Chondrocyte (in vitro differentiated cells): ENCODE measurements around the gene IL22RA1. TPM values are rescaled to one million over a fixed set of nuclear protein-coding genes. Genes with fewer than 3 reads are reported as not detected.

Experiments
- DNase-seq: peaks from one replicate; pipeline ENCODE4 v3.0.0; 2021; ENCODE audit warnings: mixed read lengths, low spot score
- H3K27ac Mint-ChIP-seq: one replicate; pipeline ENCODE4 v1.8.0; 2021; ENCODE audit warnings: mild to moderate bottlenecking, moderate library complexity, mixed read lengths; ENCODE audit not compliant: unreplicated experiment
- H3K27me3 Mint-ChIP-seq: 2 replicates; pipeline ENCODE4 v1.8.0; 2021; ENCODE audit warnings: low read depth, mixed read lengths
- H3K36me3 Mint-ChIP-seq: 2 replicates; pipeline ENCODE4 v1.8.0; 2021; ENCODE audit warnings: low read depth, mixed read lengths
- H3K4me1 Mint-ChIP-seq: 2 replicates; pipeline ENCODE4 v1.8.0; 2021; ENCODE audit warnings: low read depth, mild to moderate bottlenecking, mixed read lengths
- H3K4me3 Mint-ChIP-seq: one replicate; pipeline ENCODE4 v1.8.0; 2021; ENCODE audit warnings: mild to moderate bottlenecking, moderate library complexity, mixed read lengths; ENCODE audit not compliant: unreplicated experiment
- H3K9me3 Mint-ChIP-seq: 2 replicates; pipeline ENCODE4 v1.8.0; 2021; ENCODE audit warnings: low read depth, mixed read lengths
- long read RNA-seq: library from polyadenylated mRNA; stranded (forward); transcript quantifications from one replicate; pipeline ENCODE4 v2.0.0, GENCODE V29; 2021
- total RNA-seq: library from RNA; stranded (reverse); gene quantifications from 3 replicates; pipeline ENCODE4 v1.2.1, GENCODE V29; 2021
- TF ChIP-seq, protein P1 (sequence below): fragments of 200-600 bp; sonication (generic); IDR thresholded peaks from 2 replicates; pipeline ENCODE4 v1.5.0; 2021; ENCODE audit warnings: antibody characterized with exemption, mild to moderate bottlenecking, moderate library complexity

IL22RA1 gene, protein sequence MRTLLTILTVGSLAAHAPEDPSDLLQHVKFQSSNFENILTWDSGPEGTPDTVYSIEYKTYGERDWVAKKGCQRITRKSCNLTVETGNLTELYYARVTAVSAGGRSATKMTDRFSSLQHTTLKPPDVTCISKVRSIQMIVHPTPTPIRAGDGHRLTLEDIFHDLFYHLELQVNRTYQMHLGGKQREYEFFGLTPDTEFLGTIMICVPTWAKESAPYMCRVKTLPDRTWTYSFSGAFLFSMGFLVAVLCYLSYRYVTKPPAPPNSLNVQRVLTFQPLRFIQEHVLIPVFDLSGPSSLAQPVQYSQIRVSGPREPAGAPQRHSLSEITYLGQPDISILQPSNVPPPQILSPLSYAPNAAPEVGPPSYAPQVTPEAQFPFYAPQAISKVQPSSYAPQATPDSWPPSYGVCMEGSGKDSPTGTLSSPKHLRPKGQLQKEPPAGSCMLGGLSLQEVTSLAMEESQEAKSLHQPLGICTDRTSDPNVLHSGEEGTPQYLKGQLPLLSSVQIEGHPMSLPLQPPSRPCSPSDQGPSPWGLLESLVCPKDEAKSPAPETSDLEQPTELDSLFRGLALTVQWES
- not detected in 3 replicates for total RNA-seq
- long read RNA-seq: 0 reads

DNA sequence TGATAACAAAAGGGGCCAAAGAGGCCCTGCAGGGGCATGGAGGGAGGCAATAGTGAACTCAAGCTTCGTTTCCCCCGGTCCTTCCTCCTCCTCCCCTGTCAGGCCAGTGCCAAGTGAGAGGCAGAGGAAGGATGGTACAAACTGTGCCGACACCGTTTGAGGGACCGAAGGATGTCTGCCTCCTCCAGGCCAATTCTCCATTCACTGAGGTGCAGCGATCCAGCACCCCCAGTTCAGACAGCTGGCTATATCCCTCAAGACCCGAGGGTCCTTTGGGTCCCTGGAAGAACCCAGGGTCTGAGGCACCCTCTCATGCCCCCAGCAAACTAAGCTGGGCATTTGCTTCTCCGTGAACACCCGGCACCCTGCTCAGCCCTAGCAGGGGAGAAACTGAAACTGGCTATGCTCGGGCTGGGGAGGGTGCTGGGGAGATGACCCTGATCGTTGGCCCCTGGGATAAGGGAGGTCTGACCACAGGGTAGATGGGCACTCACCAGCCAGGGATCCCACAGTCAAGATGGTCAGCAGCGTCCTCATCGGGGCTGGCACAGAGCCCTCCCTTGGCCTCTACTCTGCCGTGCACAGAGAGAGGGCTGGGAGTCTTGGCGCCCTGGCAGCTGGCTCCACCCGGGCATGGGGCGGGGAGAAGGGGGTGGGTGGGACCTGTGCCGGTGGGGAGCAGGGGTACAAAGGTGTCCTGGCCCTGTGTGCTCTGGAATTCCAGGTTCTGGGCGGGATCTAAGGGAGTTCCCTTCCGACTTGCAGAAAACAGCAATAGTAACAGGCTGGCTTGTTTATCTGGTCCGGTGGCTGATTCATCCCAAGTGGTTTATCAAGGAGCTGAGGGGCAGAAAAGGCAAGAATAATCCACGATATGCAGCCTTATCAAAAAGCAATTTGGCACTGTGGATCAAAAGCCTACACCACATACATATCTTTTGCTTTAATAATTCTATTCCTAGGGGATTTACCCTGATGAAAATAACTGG lies at the start of gene IL22RA1:
Gene IL22RA1 (minus strand): TSS at position 595 of the 989 bp plus-strand sequence. CDS start 58 bp downstream, at position 537.
- Mint-ChIP-seq H3K27me3 (peaks cover 12% of the 10 kb centered on the region), H3K4me1 (no peaks in the 10 kb centered on the region), H3K27ac (no peak within 1 kb of the TSS), H3K4me3 (no peak within 1 kb of the TSS), H3K36me3 (no peaks in the 10 kb centered on the region), H3K9me3 (peaks cover 6% of the 10 kb centered on the region)
- TF ChIP-seq, protein P1, sequence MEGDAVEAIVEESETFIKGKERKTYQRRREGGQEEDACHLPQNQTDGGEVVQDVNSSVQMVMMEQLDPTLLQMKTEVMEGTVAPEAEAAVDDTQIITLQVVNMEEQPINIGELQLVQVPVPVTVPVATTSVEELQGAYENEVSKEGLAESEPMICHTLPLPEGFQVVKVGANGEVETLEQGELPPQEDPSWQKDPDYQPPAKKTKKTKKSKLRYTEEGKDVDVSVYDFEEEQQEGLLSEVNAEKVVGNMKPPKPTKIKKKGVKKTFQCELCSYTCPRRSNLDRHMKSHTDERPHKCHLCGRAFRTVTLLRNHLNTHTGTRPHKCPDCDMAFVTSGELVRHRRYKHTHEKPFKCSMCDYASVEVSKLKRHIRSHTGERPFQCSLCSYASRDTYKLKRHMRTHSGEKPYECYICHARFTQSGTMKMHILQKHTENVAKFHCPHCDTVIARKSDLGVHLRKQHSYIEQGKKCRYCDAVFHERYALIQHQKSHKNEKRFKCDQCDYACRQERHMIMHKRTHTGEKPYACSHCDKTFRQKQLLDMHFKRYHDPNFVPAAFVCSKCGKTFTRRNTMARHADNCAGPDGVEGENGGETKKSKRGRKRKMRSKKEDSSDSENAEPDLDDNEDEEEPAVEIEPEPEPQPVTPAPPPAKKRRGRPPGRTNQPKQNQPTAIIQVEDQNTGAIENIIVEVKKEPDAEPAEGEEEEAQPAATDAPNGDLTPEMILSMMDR: no peak
- no peak for DNase-seq

DNA sequence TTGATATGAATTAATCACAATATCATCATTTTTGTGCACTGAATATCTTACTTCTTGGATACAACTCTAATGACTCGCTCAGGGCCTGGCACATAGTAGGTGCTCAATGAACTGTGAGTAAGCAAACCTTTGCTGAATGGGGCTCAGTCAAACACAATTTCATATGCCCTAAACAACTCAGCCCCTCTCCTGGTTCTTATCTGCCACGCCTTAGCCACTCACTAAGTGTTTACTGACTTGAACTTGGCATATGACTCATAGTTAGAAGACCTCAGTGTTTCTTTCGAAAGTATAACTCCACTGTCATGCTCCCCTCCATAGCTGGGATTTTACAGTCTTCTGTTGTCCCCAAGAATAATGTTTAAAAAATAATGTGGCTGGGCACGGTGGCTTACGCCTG lies 48.9 kb upstream of the IL22RA1 start:
- H3K4me1 Mint-ChIP-seq: peaks cover 7% of the 10 kb centered on the region

DNA sequence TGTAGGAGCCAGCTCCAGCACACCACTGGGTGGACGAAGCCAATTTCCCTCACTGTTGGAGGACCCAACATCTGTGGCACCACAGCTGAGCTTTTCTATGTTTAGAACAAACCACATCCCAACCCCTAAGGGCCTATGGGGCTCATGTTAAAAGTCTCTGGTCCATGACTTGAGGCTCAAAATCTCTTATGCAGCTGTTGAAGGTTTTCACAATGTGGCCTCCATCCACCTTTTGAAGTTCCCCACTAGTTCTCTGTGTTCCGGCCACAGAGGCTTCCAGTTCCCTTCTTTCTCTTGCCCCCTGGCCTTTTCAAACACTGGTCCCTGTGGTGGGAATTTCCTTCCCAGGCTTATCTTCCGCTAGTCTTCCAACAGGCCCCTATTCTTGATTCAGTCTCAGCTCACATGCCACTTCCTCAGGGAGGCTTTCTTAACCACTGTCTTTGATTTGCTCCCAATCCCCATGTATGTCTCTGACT lies 48.1 kb upstream of the IL22RA1 start:
- Mint-ChIP-seq H3K4me3 (no peak overlapping the region), H3K36me3 (no peaks in the 10 kb centered on the region), H3K27ac (no peak overlapping the region), H3K9me3 (peaks cover 4% of the 10 kb centered on the region), H3K4me1 (peaks cover 12% of the 10 kb centered on the region), H3K27me3 (peaks cover 7% of the 10 kb centered on the region)
- TF ChIP-seq, protein P1: no peak
- DNase-seq: no peak

More for the DNA sequence above, 48.9 kb upstream of the IL22RA1 start:
- Mint-ChIP-seq H3K4me3 (no peak overlapping the region), H3K27me3 (peaks cover 4% of the 10 kb centered on the region), H3K9me3 (peaks cover 4% of the 10 kb centered on the region), H3K36me3 (no peaks in the 10 kb centered on the region), H3K27ac (no peak overlapping the region)
- TF ChIP-seq, protein P1: no peak
- no peak for DNase-seq

DNA sequence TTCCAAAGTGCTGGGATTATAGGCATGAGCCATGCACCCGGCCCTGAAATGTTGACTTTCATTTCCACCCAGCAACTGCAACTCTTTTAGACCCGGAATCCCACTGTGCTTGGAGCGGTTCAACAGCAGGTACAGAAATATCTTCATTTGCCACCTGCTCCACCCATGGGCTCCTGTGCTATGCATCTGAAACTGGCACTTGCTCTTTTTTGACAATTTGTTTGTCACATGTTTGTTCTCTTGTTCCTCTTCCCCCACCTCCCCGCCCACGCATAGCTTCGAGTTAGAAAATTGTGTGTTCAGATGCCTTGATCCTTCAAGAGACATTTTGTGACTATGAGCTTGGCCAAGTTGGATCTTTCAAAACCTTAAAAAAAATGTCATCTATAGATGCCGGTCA lies 46.6 kb upstream of the IL22RA1 start:
- peaks cover 4% of the 10 kb centered on the region for H3K9me3 Mint-ChIP-seq
- H3K27me3 Mint-ChIP-seq: peaks cover 7% of the 10 kb centered on the region
- peaks cover 12% of the 10 kb centered on the region for H3K4me1 Mint-ChIP-seq
- no peak overlapping the region for H3K27ac Mint-ChIP-seq
- H3K36me3 Mint-ChIP-seq: no peaks in the 10 kb centered on the region
- TF ChIP-seq, protein P1: no peak
- H3K4me3 Mint-ChIP-seq: no peak overlapping the region
- DNase-seq: no peak
